BLaER1 treated with 17β-estradiol and CSF1 and Interleukin-3, amounts not matched to agents 10 nM and 100 nM (cell line): Measurements from ENCODE around the gene PPP3CA.

Source experiments
- H3K27ac ChIP-seq, 11 experiments: shearing (Covaris generic); formaldehyde crosslinking; 2 replicates each; pipeline ENCODE4 v1.8.1; 2022
- H3K27me3 ChIP-seq, 11 experiments: shearing (Covaris generic); formaldehyde crosslinking; 2 replicates each; pipeline ENCODE4 v1.8.1; 2022
- H3K36me3 ChIP-seq, 11 experiments: shearing (Covaris generic); formaldehyde crosslinking; 2 replicates each; pipeline ENCODE4 v1.8.1; 2022
- H3K4me1 ChIP-seq, 10 experiments: shearing (Covaris generic); formaldehyde crosslinking; 2 replicates each; pipeline ENCODE4 v1.8.1; 2022
- H3K4me2 ChIP-seq, 11 experiments: shearing (Covaris generic); formaldehyde crosslinking; 2 replicates each; pipeline ENCODE4 v1.8.1; 2022
- H3K4me3 ChIP-seq, 10 experiments: shearing (Covaris generic); formaldehyde crosslinking; 2 replicates each; pipeline ENCODE4 v1.8.1; 2022
- H3K9ac ChIP-seq, 11 experiments: shearing (Covaris generic); formaldehyde crosslinking; 2 replicates each; pipeline ENCODE4 v1.8.1; 2022
- H3K9me3 ChIP-seq, 11 experiments: shearing (Covaris generic); formaldehyde crosslinking; replicated peaks in 1 of 11; 2 replicates each; pipeline ENCODE4 v1.8.1; 2022
- H4K20me1 ChIP-seq, 11 experiments: shearing (Covaris generic); formaldehyde crosslinking; 2 replicates each; pipeline ENCODE4 v1.8.1; 2022
- Cebpa-rat ChIP-seq, 11 experiments: shearing (Covaris generic); IDR thresholded peaks; 2 replicates each; pipeline ENCODE4 v1.8.1; 2022

Gene PPP3CA

GRCh38 chr4:100977746-100978397, 369.5 kb downstream of the PPP3CA start:
- no peak overlapping the region for H3K27ac ChIP-seq
- H3K27me3 ChIP-seq = no peaks in the 10 kb centered on the region
- H3K9me3 ChIP-seq = no peaks in the 10 kb centered on the region
- no peak overlapping the region for H3K9ac ChIP-seq
- TF ChIP-seq Cebpa-rat (IDR thresholded peaks at IDR 0.05) = no peak
- no peaks in the 10 kb centered on the region for H3K36me3 ChIP-seq
- H4K20me1 ChIP-seq = no peaks in the 10 kb centered on the region
- H3K4me1 ChIP-seq = peaks cover 0 to 26% (median 14%) of the 10 kb centered on the region in 10 experiments; a peak in 12 of 20 replicates
- no peak overlapping the region for H3K4me2 ChIP-seq
- H3K4me3 ChIP-seq = no peak overlapping the region

- Histone ChIP-seq H3K9me3 (no peaks in the 10 kb centered on the region), H3K36me3 (no peaks in the 10 kb centered on the region), H3K9ac (no peak overlapping the region), H3K4me2 (no peak overlapping the region), H3K4me1 (peaks cover 0 to 20% (median 13%) of the 10 kb centered on the region in 10 experiments; a peak in 12 of 20 replicates), H3K27ac (no peak overlapping the region), H4K20me1 (no peaks in the 10 kb centered on the region), H3K27me3 (no peaks in the 10 kb centered on the region), H3K4me3 (no peak overlapping the region)
- TF ChIP-seq Cebpa-rat (IDR thresholded peaks at IDR 0.05) = no peak
Measured at GRCh38 chr4:100977274-100977673, 370.1 kb downstream of the PPP3CA start.
